ENCODE data around the gene CADPS2. TPM values are rescaled to one million over a fixed set of nuclear protein-coding genes. Genes with fewer than 3 reads are reported as not detected.
"Not testable (repeated sequence)": the region's sequence is repeated elsewhere in the genome, so short reads cannot be mapped to it uniquely, and the experiment has no call there.

Gene CADPS2
- total RNA-seq, 1 donor from 2014 or later = 74.0 TPM

- no peak for DNase-seq (ENCODE audit: low read depth, low spot score)
Observed at GRCh38 chr7:122715183-122715582, 171.1 kb downstream of the CADPS2 start.

- DNase-seq (ENCODE audit: low read depth, low spot score) = no peak
Observed at GRCh38 chr7:122710916-122711315, 175.3 kb downstream of the CADPS2 start.

GRCh38 chr7:122709930-122710646 is 176.2 kb downstream of the CADPS2 start:
- DNase-seq (ENCODE audit: low read depth, low spot score) = no peak

- DNase-seq (ENCODE audit: low read depth, low spot score) = no peak
Observed at GRCh38 chr7:122706836-122707235, 179.4 kb downstream of the CADPS2 start.

- no peak for DNase-seq (ENCODE audit: low read depth, low spot score)
Observed at GRCh38 chr7:122702872-122703510, 183.3 kb downstream of the CADPS2 start, which contains the start of gene RNF148. Gene RNF148 (minus strand): TSS chr7:122702922. CDS start chr7:122702750, 172 bp downstream.

GRCh38 chr7:122699017-122699416 is 187.2 kb downstream of the CADPS2 start, which contains the start of gene RNF133:
Gene RNF133 (minus strand): TSS chr7:122699117. CDS start chr7:122698918, 199 bp downstream.
- DNase-seq (ENCODE audit: low read depth, low spot score) = no peak

GRCh38 chr7:122695816-122696215 is 190.4 kb downstream of the CADPS2 start:
- DNase-seq (ENCODE audit: low read depth, low spot score) = no peak

GRCh38 chr7:122694697-122695096 is 191.6 kb downstream of the CADPS2 start:
- DNase-seq (ENCODE audit: low read depth, low spot score) = no peak

GRCh38 chr7:122692769-122693309 is 193.4 kb downstream of the CADPS2 start:
- no peak for DNase-seq (ENCODE audit: low read depth, low spot score)

GRCh38 chr7:122691569-122692235 is 194.6 kb downstream of the CADPS2 start:
- DNase-seq (ENCODE audit: low read depth, low spot score) = no peak

- no peak for DNase-seq (ENCODE audit: low read depth, low spot score)
Observed at GRCh38 chr7:122689346-122690109, 196.7 kb downstream of the CADPS2 start.

GRCh38 chr7:122688400-122688998 is 197.8 kb downstream of the CADPS2 start:
- no peak for DNase-seq (ENCODE audit: low read depth, low spot score)

GRCh38 chr7:122686360-122686878 is 199.8 kb downstream of the CADPS2 start:
- no peak for DNase-seq (ENCODE audit: low read depth, low spot score)

GRCh38 chr7:122684504-122684903 is 201.8 kb downstream of the CADPS2 start:
- no peak for DNase-seq (ENCODE audit: low read depth, low spot score)

GRCh38 chr7:122682815-122683550 is 203.3 kb downstream of the CADPS2 start:
- no peak for DNase-seq (ENCODE audit: low read depth, low spot score)

- not testable (repeated sequence) for DNase-seq (ENCODE audit: low read depth, low spot score)
Observed at GRCh38 chr7:122681186-122681585, 205.1 kb downstream of the CADPS2 start.

GRCh38 chr7:122679813-122680212 is 206.4 kb downstream of the CADPS2 start:
- no peak for DNase-seq (ENCODE audit: low read depth, low spot score)

- DNase-seq (ENCODE audit: low read depth, low spot score) = not testable (repeated sequence)
Observed at GRCh38 chr7:122679269-122679709, 207.0 kb downstream of the CADPS2 start.

- DNase-seq (ENCODE audit: low read depth, low spot score) = no peak
Observed at GRCh38 chr7:122677149-122677548, 209.1 kb downstream of the CADPS2 start.

GRCh38 chr7:122676466-122676865 is 209.8 kb downstream of the CADPS2 start:
- no peak for DNase-seq (ENCODE audit: low read depth, low spot score)
